A375 (cell line): ENCODE measurements around the gene CAPRIN2. TPM values are rescaled to one million over a fixed set of nuclear protein-coding genes. Genes with fewer than 3 reads are reported as not detected.

ENCODE experiments used
- total RNA-seq: library from RNA; depleted of rRNA; stranded (reverse); fragments of >200 nt; shearing (Covaris generic); gene quantifications from 2 replicates; pipeline ENCODE4 v1.2.3, GENCODE V29; 2014; rRNA removed

The CAPRIN2 gene, protein sequence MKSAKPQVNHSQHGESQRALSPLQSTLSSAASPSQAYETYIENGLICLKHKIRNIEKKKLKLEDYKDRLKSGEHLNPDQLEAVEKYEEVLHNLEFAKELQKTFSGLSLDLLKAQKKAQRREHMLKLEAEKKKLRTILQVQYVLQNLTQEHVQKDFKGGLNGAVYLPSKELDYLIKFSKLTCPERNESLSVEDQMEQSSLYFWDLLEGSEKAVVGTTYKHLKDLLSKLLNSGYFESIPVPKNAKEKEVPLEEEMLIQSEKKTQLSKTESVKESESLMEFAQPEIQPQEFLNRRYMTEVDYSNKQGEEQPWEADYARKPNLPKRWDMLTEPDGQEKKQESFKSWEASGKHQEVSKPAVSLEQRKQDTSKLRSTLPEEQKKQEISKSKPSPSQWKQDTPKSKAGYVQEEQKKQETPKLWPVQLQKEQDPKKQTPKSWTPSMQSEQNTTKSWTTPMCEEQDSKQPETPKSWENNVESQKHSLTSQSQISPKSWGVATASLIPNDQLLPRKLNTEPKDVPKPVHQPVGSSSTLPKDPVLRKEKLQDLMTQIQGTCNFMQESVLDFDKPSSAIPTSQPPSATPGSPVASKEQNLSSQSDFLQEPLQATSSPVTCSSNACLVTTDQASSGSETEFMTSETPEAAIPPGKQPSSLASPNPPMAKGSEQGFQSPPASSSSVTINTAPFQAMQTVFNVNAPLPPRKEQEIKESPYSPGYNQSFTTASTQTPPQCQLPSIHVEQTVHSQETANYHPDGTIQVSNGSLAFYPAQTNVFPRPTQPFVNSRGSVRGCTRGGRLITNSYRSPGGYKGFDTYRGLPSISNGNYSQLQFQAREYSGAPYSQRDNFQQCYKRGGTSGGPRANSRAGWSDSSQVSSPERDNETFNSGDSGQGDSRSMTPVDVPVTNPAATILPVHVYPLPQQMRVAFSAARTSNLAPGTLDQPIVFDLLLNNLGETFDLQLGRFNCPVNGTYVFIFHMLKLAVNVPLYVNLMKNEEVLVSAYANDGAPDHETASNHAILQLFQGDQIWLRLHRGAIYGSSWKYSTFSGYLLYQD
- total RNA-seq: 19.5 and 24.1 TPM in 2 replicates

GRCh38 chr12:30754750-30755394 is at the start of gene CAPRIN2:
TSS of gene CAPRIN2 (minus strand) at chr12:30754951. CDS start at chr12:30753520, 1,431 bp downstream.

GRCh38 chr12:30695199-30696102 is 59.3 kb downstream of the CAPRIN2 start, which contains the start of gene IPO8:
TSS of gene IPO8 (minus strand) at chr12:30695869. CDS start at chr12:30695647, 222 bp downstream.

Other genes starting within 250 kb of the CAPRIN2 start
- 27.2 and 30.7 TPM in 2 replicates for gene IPO8, start 59.1 kb downstream of the CAPRIN2 start, total RNA-seq
- 2.4 and 4.0 TPM in 2 replicates for gene TSPAN11, start 171.8 kb upstream of the CAPRIN2 start, total RNA-seq